H1 (cell line): ENCODE measurements around the gene STX11. TPM values are rescaled to one million over a fixed set of nuclear protein-coding genes. Genes with fewer than 3 reads are reported as not detected.

Experiments used
- JUN ChIP-seq: IDR thresholded peaks from 2 replicates; pipeline ENCODE4 v1.6.1; 2011; ENCODE audit warnings: low read depth, mild to moderate bottlenecking, improper control_type of control experiment, low read length
- POU5F1 ChIP-seq: IDR thresholded peaks from 2 replicates; pipeline ENCODE4 v1.6.1; 2011; ENCODE audit warnings: low read depth, mild to moderate bottlenecking, low read length, moderate library complexity
- polyA plus RNA-seq, 7 experiments: library from polyadenylated mRNA; depleted of rRNA in 3 of 7; stranded (reverse) in 5 of 7; unstranded in 2 of 7; fragments of >200 nt in 5 of 7; fragments of 200-250 nt in 2 of 7; gene quantifications; 1 replicate in 5 of 7; 2 replicates in 1 of 7; 4 replicates in 1 of 7; pipeline versions ENCODE4 v1.2.1 to v1.2.3, GENCODE V29; 2011 to 2013; ENCODE audit warnings: missing spikeins in 2 of 7, mixed read lengths in 2 of 7
- total RNA-seq: library from RNA; stranded (reverse); fragmentation: NEBNext Ultra II Directional; extraction: Animal tissue kit (Norgen Biotek cat#: 25700); gene quantifications from 2 replicates; pipeline ENCODE4 v1.2.1, GENCODE V29; 2021

The STX11 gene
- total and polyA plus RNA-seq, 2 of the 8 experiments (the other 6 are each of a cell fraction or from before 2014, with no cell fraction given): 0.15 to 0.34 TPM

DNA sequence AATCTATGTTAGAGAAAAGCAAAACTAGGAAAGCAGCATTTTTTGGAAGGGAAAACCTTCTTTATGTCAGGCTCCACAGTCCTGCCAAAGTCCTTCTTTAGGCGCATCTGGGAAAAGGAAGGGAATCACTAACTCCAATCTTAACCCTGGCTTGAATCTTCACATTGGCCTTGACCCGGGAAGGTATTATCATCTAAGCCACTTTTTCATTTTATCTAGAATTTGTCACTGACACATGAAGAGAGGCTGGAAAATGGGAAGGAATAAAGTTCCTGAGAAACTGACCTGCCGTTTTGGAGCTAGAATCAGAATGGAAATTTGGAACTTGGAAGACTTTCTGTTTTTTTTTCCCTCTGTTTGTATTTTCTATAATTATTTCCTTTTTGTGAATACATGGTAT, 81.4 kb downstream of the STX11 start (continued):
- TF ChIP-seq POU5F1 (no peak), JUN (no peak)
